Vagina (tissue), 2 donors: Measurements from ENCODE around the gene PRKAR1B.

Source experiments
- CTCF ChIP-seq, 3 experiments: fragments of 450-650 bp in 2 of 3; fragments of 200-600 bp in 1 of 3; sonication (generic) in 1 of 3; IDR thresholded peaks; one replicate each; pipeline ENCODE4 v1.5.1; 2017 to 2019; ENCODE audit warnings: antibody characterized with exemption in 3 of 3, mild to moderate bottlenecking in 2 of 3, moderate library complexity in 2 of 3
- POLR2A ChIP-seq, 2 donors: fragments of 450-650 bp; IDR thresholded peaks; one replicate each; pipeline ENCODE4 v1.6.1; 2017; ENCODE audit warnings: antibody characterized with exemption in 2 of 2, mild to moderate bottlenecking in 2 of 2, moderate library complexity in 2 of 2
- POLR2AphosphoS5 ChIP-seq, 2 donors: sonication (generic); formaldehyde crosslinking; IDR thresholded peaks; one replicate each; pipeline ENCODE4 v1.9.0; 2017; ENCODE audit warnings: antibody characterized with exemption in 2 of 2, mild to moderate bottlenecking in 2 of 2, low read depth in 1 of 2; ENCODE audit not compliant: insufficient read depth in 1 of 2

GRCh38 chr7:633381-634018 is 93.6 kb downstream of the PRKAR1B start:
- TF ChIP-seq CTCF (IDR thresholded peaks at IDR 0.05) (no peak), POLR2AphosphoS5 (IDR thresholded peaks at IDR 0.05; ENCODE audit: insufficient read depth in 1 of 2, low read depth in 1 of 2) (no peak), POLR2A (IDR thresholded peaks at IDR 0.05) (no peak)
